Cortex of kidney (tissue), 1 donor: ENCODE results near the gene FAXDC2.
"Not testable (repeated sequence)": the region's sequence is repeated elsewhere in the genome, so short reads cannot be mapped to it uniquely, and the experiment has no call there.

Experiments
- DNase-seq: peaks from one replicate; lab custom pipeline; 2025; lab: John Stamatoyannopoulos, UW

The FAXDC2 gene

DNA sequence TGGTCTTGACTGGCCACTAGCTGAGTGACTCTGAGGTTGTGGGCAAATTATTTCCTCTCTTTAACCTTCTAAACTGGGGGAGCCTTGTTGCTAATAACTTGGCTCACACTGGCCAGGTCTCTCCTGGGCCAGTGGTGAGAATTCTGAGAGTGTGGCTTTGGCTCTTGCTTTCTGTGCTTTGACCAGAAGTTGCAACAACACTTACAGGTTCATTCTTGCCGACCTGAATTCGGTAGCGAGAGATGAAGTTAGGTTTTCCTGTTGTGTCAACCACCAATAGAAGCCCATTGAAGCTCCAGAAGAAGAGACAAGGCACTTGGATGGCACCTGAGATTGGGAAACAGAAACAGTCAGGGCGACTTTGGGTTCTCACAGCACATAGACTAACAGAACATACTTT is 19.8 kb downstream of the FAXDC2 start:
- DNase-seq = no peak

DNA sequence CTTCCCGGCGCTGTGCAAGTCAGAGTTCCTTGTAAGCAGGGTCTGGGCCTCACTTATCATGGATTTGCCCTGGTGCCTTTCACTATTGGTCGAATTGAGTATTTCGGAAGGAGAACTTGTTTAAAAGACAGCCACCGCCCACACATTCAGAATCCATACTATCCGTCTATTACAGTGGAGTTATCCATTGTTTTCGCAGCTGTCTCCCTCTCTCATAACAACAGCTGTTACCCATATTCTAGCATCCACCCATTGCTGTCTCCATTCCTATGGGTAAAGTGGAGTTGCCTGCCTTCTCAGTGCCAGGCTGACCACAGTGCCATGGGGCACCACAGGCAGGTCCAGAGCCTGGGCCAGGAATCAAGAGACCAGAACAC is 20.2 kb downstream of the FAXDC2 start:
- no peak for DNase-seq

DNA sequence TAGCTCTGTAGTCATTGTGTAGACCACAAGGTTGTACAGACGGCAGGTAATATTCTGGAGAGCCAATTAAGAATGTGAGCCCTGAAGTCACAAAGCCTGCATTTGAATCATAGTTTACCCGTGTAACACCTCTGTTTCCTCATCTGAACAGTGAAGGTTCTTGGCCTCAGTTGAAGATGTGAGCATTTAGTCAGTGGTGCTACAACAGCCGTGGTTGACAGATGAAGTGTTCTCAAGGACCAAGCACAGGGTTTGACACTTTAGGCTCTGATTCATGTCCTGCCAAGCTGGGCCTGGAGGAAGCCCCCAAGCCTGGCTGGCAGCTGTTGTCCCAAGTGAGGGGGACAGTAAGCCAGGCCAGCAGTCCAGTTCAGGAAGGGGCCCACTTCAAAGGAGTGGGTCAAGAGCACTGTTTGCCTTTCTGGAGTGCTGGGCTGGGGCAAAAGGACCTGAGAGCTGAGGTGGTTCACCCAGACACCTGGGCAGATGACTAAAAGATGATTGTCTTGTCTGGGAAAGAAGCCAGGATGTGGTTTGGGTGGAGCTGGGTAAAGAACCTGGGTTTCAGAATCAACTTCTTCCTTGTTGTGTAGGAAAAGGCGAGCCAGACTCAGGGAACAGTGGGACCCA is 20.7 kb downstream of the FAXDC2 start:
- DNase-seq = no peak

DNA sequence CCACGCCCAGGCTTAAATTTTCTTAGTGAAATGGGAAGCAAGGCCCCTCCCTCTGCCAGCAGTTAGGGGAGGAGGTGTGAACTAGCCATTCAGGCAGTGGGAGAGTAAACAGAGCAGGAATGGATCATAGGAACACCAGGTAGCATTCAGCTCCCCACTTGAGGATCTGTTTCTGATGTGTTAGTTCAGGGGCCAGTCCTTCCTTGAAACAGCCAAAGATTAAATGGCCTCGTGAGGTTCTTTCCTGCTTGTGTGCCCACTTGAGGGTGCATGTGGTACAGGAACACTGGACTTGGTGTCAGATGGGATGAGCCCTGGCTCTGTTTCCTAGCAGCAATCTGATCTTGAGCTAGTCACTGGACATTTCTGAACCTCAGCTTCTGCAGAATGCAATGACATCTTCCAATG is 21.2 kb downstream of the FAXDC2 start:
- DNase-seq = no peak

DNA sequence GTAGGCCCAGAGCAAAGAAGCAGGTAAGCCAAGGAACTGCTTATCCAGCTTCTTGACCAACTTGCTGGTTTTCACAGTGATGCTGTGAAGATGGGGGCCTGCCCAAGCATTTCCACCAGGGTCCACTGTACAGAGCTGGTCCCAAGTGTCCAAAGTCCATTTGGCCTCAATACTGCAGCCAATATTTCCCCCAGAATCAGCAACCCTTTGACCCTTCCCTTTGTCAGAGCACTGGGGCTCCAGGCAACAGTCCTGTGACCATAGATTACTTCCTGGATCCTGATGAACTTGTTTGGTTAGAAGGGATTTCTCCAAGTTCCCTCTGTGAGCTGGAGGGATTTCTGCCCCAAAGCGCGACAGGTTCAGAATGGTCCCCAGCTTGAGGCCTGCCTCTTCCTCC is 26.3 kb downstream of the FAXDC2 start:
- no peak for DNase-seq

DNA sequence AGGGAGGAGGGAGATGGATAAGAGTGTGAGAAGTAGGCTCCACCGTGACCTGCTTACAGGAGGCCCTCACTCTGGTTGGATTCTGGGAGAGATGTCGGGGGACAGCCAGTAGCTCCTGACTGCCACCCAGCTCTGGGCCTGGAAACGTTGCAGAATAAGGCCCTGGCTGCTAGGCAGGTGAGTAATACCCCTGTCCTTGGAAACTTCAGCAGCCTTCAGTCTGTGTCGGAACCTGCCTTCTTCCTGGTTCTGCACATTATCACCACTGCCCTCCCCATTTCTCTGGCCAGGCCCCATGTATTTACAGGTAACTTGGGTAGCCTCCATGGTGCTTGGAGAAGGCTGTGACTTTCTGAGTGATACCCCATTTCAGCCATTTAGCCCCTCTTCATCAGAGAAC is 26.8 kb downstream of the FAXDC2 start:
- no peak for DNase-seq

DNA sequence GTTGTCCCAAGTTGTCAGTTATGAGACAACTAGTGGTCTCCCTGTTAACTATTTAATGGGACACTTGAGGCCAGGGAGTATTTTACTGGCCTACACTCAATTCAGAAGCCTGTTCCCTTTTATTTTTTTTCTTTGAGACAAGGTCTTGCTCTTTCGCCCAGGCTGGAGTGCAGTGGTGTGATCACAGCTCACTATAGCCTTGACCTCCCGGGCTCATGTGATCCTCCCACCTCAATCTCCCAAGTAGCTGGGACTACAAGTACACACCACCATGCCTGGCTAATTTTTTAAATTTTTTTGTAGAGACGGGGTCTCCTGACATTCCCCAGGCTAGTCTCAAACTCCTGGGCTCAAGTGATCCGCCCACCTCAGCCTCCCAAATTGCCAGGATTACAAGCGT is 27.5 kb downstream of the FAXDC2 start:
- not testable (repeated sequence) for DNase-seq

DNA sequence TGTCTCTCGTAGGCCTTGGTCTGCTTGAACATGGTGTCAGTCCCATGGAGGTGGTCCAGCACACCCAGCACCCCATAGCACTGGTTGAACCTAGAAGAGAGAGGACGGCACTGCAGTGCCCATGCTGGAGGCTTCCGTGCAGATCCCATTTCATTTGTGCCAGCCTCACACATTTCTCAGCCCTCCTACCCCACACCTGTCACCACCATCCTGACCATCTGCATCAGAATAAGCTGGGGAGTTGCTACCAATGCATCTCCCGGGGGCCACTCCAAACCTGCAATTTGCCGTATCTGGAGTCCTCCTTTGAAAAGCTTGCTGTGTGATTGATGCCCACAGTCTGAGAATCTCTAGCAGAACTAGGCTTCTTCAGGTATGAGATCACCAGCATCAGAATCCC is 30.0 kb downstream of the FAXDC2 start:
- no peak for DNase-seq

DNA sequence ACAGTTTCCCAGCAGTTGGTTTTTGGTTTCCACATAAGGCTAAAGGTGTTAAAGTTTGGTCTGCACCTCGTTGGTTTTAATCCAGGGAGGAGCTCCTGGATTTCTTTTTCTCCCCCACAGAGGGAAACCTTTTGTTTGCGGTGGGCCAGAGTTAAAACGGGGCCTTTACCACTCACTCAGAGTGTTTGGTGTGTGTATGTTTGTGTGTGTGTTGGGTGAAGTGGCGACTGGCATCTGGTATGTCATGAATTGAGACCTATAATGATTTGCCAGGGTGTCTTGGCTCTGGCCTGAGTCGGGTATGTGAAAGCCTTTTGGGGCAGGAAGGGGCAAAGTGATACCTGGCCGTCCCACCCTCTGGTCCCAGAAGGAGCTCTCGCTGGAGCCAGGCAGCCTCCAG is 30.9 kb downstream of the FAXDC2 start:
- no peak for DNase-seq

DNA sequence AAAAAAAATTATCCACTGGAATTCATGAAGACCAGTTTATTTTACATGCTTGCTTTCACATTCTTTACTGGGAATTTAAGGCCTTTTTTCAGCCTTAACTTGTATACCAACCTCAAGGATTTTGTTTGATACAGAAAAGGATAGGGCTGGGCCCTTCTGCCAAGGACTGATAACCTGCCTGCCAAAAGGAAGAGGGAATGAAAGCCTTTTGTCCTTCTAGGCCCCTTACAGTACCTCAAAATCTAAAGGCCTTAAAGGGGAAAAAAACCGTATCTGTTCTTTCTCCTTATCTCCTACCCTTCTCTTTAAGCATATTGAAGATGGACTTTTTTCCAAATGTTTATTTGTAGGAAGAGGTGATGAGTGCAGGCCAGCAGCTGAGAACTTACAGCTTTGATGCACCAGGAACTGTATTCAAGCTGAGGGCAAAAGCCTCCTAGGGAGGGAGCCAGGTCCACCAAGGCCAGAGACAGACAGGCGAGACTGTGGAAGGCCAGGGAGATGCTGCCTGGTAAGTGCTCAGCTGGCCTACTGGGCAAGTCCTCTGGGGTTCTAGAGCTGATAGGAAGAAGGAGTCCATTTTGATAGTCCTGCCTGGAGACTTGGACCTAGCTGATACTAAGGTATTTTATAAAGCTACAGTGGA is 31.8 kb downstream of the FAXDC2 start:
- no peak for DNase-seq

DNA sequence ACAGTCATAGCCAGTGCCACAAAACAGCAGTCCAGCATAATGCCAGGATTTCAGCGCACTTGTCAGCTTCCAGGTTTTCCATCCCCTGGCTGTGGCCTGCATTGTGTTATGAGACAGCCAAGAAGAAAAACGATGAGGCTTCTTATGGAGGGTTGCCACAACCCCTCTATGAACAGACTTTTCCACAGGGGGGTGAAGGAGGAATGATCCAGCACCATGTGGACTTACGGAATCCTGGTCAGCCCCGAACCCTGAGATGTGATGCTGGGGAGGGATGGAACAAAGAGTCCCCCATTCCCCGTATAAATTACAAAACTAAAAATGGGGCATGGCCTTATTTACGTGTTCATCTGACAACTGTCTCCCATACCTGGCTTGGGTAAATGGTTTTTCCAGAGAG is 32.6 kb downstream of the FAXDC2 start:
- DNase-seq = no peak

DNA sequence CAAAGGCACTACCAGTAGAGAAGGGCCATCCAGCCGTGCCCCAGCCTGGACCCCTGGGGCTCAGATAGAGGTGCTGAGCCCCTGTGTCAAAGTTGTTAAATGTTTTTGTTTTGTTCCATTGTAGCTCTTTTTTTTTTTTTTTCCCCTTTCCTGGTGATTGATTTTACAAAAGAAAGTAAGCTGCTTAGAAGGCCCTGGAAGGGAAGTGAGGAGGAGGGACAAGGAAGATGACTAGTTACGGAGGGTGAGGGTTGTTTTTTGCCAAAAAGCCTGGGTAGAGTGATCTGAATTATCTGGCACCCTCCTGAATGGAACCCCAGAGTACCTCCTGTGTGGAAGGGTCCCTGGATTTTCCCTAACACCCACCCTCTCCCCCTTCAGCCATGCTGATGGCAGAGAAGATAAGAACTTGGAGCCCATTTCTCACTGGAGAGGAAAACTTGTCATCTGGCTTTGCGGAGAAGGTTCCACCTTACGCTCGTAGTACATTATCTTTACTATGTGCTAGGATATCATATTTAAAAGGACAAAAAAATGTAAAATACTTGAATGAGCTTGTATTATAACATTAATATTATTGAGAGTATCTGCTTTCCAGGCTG is 33.4 kb downstream of the FAXDC2 start:
- DNase-seq = no peak

DNA sequence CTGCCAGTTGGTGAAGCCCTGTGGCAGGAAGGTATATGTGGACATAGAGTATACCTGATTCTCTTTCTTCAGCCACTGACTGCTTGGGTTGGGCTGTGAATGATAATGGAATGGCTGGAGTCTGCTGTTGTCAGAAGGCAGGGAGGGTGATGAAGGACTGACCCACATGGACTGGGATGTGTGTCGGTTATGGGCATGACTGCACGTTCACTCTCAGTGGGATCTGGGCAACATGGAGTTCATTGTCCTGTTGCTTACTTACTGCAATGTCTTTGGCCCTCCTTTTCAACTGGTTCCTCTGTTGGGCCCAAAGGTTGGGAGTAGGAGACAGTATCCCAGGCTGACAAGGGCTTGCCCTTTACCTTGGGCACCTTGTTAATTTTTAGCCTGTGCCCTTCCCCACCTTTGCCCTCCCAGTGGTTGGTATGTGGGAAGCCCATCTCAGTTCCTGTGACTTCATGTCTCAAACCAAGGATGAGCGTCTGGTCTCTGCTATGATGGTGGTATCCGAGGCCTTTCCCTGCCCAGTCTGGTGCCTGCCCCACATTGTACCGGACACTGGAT is 34.6 kb downstream of the FAXDC2 start:
- no peak for DNase-seq

DNA sequence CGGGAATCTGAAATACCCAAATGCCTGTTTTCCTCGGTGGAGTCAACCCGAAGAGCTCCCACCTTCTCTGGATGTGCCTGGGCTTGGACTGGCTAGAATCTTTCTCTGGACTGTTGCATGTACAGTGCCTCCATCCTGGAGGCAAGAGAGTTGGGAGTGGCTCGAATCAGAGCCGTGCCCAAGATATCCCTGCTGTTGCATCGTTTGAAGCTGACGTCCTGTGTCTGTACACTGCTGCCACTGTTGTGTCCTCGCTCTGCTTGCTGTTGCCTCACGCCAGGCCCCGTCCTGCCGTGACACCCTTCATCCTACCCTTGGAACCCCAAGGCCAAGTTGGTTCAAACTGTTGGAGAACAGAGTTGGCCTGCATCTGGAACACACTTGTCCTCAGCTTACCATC is 35.4 kb downstream of the FAXDC2 start:
- no peak for DNase-seq

DNA sequence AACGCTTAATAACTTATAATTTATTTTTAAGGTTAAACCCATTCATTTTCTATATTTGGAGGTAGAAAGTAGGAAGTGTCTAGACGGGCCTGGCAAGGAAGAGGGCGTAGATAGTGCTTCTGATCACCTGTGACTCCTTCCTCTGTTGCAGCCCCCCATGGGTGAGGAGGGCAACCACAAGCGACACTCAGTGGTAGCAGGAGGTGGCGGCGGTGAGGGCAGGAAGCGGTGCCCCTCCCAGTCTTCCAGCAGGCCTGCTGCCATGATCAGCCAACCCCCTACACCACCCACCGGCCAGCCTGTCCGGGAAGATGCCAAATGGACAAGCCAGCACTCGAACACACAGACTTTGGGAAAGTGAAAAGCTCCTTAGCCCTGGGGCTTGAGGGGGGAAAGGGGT is 36.7 kb downstream of the FAXDC2 start:
- no peak for DNase-seq

DNA sequence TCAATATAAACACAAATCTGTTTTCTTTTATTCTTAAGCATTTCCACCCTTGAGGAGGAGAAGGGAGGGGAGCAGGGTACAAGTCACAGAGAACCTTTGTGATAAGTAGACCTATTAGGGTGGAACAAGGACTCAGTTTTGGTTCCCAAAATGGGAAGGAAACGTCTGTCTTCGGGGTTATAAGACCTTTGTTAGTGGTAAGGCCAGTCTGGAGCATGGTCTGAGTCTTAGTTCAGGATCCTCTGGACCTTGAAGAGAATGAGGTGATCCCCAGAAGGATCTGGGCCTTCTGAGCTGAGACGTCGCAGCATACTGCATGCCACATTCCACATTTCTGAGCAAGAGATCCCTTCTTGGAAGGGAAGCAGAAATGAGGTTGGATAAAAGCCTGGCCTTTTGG is 37.2 kb downstream of the FAXDC2 start:
- no peak for DNase-seq

DNA sequence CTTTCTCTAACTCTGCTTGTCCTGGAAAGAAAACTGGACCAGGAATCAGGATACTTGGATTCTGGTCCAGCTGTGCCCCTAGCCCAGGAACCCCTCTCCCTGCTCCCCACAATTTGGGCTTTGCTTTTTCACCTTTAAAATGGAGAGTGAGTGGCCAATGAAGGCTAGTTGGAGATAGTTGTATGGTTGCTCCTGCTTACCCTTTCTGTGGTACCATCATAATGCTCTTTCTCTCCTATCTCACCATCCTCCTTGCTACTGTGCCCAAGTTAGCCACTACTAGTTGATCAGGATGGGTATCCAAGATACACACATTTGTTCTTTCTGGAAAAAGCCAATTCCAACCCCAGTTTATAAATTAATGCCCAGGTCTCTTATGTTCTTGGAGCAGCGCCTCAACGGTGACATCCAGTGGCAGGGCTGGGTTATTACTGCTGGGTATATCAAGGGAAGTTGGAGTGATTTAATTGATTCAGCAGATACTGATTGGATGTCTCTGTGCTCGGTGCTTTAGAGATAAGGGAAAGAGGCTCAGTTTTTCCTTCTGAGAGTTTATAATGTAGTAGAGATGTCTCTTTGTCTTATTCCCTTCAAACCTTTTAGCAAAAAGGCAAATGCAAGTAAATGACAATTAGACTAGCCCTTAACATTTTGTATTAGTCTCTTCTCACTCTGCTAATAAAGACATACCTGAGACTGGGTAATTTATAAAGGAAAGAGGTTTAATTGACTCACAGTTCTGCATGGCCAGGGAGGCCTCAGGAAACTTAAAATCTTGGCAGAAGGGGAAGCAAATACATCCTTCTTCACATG is 38.5 kb downstream of the FAXDC2 start:
- DNase-seq = no peak

DNA sequence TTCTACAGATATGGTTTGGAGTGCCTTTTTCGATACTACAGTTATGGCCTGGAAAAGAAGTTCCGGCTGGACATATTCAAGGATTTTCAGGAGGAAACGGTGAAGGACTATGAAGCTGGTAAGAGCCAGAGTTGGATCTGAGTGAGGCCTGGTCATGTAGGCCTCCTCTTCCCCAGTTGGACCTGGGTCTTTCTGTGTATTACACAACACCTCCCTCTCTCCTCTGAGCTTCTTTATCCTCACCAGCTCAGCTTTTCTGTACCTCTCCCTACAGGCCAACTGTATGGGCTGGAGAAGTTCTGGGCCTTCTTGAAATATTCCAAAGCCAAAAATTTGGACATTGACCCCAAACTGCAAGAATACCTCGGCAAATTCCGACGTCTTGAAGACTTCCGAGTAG is 39.2 kb downstream of the FAXDC2 start:
- no peak for DNase-seq

DNA sequence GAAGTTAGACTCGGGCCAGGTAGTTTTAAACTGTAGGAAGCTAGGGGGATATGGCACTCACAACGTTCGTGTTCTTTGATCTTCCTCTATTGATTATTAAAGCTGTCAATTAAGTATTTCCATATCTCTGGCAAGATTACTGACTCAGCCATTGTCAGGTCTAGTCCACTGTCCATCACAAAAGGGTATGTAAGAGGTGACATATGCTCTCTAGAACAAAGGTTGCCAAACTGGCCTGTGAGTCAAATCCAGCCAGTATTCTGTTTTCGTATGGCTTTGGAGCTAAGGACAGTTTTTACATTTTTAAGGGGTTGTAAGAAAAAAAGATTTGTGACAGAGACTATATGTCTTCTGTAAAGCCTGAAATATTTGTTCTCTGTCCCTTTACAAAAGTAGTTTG is 44.2 kb downstream of the FAXDC2 start:
- no peak for DNase-seq

DNA sequence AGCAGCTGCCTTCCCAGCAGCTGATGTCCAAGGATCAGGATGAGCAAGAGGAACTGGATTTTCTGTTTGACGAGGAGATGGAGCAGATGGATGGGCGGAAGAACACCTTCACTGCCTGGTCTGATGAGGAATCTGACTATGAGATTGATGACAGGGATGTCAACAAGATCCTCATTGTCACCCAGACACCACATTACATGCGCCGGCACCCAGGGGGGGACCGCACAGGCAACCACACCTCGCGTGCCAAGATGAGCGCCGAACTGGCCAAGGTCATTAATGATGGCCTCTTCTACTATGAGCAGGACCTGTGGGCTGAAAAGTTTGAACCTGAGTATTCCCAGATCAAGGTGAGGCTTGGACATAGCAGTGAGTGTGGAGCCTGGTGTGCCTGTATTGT is 48.4 kb downstream of the FAXDC2 start:
- no peak for DNase-seq

DNA sequence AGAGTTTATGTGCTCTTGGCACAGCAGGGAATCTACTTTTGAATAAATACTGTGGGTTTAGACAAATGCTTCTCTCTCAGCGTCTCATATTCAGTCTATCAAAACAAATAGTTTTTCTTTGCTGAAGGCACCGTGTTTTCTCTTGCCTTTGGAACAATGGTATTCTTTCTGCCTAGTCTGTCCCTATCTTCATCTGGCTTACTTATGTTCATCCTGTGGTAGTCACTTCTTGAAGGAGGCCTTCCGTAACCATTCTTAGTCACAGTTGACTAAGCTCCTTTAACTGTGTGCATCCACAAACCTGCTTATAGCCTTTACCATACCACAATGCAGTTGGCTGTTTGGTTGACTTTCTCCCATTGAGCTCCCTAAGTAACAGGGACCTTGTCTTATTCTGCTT is 49.3 kb downstream of the FAXDC2 start:
- no peak for DNase-seq

DNA sequence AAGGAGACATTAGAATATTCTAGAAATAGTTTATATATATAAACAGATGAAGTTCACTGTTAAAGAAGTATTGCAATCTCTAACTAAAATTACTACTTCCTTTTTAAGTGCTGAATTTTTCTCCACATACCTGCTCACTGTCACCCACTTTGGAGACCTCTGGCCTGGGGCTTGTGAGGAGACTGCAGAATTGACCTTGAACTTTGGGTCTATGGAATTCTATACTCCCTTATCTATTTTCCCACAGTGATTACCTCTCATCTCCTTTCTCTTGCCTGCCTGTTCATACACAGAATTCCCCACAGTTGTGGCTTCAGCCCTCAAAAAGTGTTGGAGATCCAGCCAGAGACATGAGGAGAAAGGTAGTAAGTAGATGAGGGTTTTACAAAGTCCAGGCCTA is 49.8 kb downstream of the FAXDC2 start:
- DNase-seq = no peak

DNA sequence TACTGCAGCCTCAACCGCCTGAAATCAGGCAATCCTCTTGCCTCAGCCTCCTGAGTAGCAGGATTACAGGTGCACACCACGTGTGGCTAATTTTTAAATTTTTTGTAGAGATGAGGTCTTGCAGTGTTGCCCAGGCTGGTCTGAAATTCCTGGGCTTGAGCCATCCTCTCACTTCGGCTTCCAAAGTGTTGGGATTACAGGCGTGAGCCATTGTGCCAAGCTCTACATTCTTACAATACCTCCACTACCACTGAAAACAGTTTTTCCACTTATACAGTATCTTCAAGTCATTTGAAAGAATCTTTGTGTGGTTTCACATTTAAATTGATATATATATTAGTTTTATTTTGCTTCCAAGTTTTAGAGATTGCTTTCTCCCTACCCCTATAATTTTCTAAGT is 52.6 kb downstream of the FAXDC2 start:
- DNase-seq = no peak
